NT2/D1 (cell line): ENCODE measurements around the gene ODAD2.

Experiments
- SUZ12 ChIP-seq: IDR thresholded peaks from 2 replicates; pipeline ENCODE4 v1.6.1; 2011; ENCODE audit not compliant: insufficient read length, insufficient read depth; ENCODE audit errors: extremely low read depth
- YY1 ChIP-seq: IDR thresholded peaks from 2 replicates; pipeline ENCODE4 v1.6.1; 2011; ENCODE audit not compliant: insufficient read length, insufficient read depth
- ZNF274 ChIP-seq: IDR thresholded peaks from 2 replicates; pipeline ENCODE4 v1.6.1; 2011; ENCODE audit warnings: mild to moderate bottlenecking, low read depth, low read length

GRCh38 chr10:28001353-28001752, 2.5 kb upstream of the ODAD2 start:
- TF ChIP-seq ZNF274 (no peak), YY1 (no peak), SUZ12 (no peak)
